Stomach (tissue), 9 donors: ENCODE measurements around the gene S100A3. TPM values are rescaled to one million over a fixed set of nuclear protein-coding genes. Genes with fewer than 3 reads are reported as not detected.

Experiments
- DNase-seq, 2 donors: peaks; one replicate each; pipeline versions ENCODE4 v3.0.0 to v3.0.0-alpha.2; 2013 to 2019
- H3K27ac ChIP-seq, 5 donors: fragments of 200-600 bp in 4 of 5; sonication (generic) in 4 of 5; one replicate each; pipeline ENCODE4 v1.5.1; 2013 to 2019; ENCODE audit warnings: mild to moderate bottlenecking in 1 of 5, moderate library complexity in 1 of 5
- H3K27me3 ChIP-seq, 3 donors: fragments of 200-600 bp; sonication (generic); one replicate each; pipeline ENCODE4 v1.5.1; 2017 to 2019; ENCODE audit warnings: mixed run types in 1 of 3
- H3K36me3 ChIP-seq, 4 donors: fragments of 200-600 bp; sonication (generic); 1 replicate in 3 of 4; 2 replicates in 1 of 4; pipeline ENCODE4 v1.5.1; 2016 to 2019
- H3K4me1 ChIP-seq, 4 donors: fragments of 200-600 bp; sonication (generic); one replicate each; pipeline ENCODE4 v1.5.1; 2016 to 2019
- H3K4me3 ChIP-seq, 4 donors: fragments of 200-600 bp; sonication (generic) in 3 of 4; one replicate each; pipeline ENCODE4 v1.5.1; 2016 to 2019; ENCODE audit warnings: mild to moderate bottlenecking in 1 of 4
- H3K9me3 ChIP-seq, 4 donors: fragments of 200-600 bp; sonication (generic); one replicate each; pipeline ENCODE4 v1.5.1; 2016 to 2019
- EP300 ChIP-seq: sonication (generic); formaldehyde crosslinking; IDR thresholded peaks from one replicate; pipeline ENCODE4 v1.6.1; 2017; ENCODE audit warnings: antibody characterized with exemption
- POLR2A ChIP-seq, 4 donors: fragments of 450-650 bp; IDR thresholded peaks; one replicate each; pipeline ENCODE4 v1.6.1; 2016; ENCODE audit warnings: antibody characterized with exemption in 4 of 4, control low read depth in 2 of 4, mild to moderate bottlenecking in 1 of 4, moderate library complexity in 1 of 4
- POLR2AphosphoS5 ChIP-seq, 3 donors: sonication (generic); formaldehyde crosslinking; IDR thresholded peaks; one replicate each; pipeline ENCODE4 v1.6.1; 2016; ENCODE audit warnings: antibody characterized with exemption in 3 of 3
- WGBS, 5 donors: extraction: QIAGEN DNeasy Blood & Tissue Kit in 3 of 5; methylation state at CpG; one replicate each; pipeline versions ENCODE4 v1.1.5 to v1.1.7; 2013 to 2018; 5-methylcytosine and 5-hydroxymethylcytosine counted together
- intact Hi-C: fragments of 100-400 bp; cut with DNase I; formaldehyde crosslinking; loops from one replicate; pipeline ENCODE4 v1.15.1; 2023; ENCODE audit warnings: low total_unique reads
- polyA plus RNA-seq, 3 donors: library from polyadenylated mRNA; stranded (reverse); fragments of 200-250 nt; gene quantifications; one replicate each; pipeline ENCODE4 v1.2.3, GENCODE V29; 2013
- total RNA-seq, 5 donors: library from RNA; depleted of rRNA; stranded (reverse); fragments of >200 nt; gene quantifications; one replicate each; pipeline versions ENCODE4 v1.1.0 to v1.2.3, GENCODE V29; 2014 to 2016
- TF ChIP-seq, protein P1 (sequence below), 7 experiments: fragments of 450-650 bp in 4 of 7; fragments of 200-600 bp in 3 of 7; sonication (generic) in 3 of 7; IDR thresholded peaks; one replicate each; pipeline ENCODE4 v1.5.1; 2016 to 2019; ENCODE audit warnings: antibody characterized with exemption in 7 of 7, control low read depth in 2 of 7, mild to moderate bottlenecking in 1 of 7
- donor health status: healthy with polysubstance abuse.
- donor health status: Bipolar disorder and iron deficiency.
- donor health status: healthy.

Gene S100A3
- total and polyA plus RNA-seq, 8 donors, result 2.6 to 15.0 (median 5.4) TPM; not detected in 5

GRCh38 chr1:153560771-153561465, 11.9 kb upstream of the S100A3 start:
- no peak for DNase-seq
- intact Hi-C loops, result loop anchor here (5.0 kb wide), 1 partner anchor 44 kb away; no protein-coding TSS in a partner anchor
- H3K27me3 ChIP-seq, result no peaks in the 10 kb centered on the region
- no peak overlapping the region for H3K27ac ChIP-seq
- no peak for TF ChIP-seq POLR2AphosphoS5 (IDR thresholded peaks at IDR 0.05)
- TF ChIP-seq EP300, result no peak
- no peak for TF ChIP-seq POLR2A (IDR thresholded peaks at IDR 0.05)
- TF ChIP-seq, protein P1, sequence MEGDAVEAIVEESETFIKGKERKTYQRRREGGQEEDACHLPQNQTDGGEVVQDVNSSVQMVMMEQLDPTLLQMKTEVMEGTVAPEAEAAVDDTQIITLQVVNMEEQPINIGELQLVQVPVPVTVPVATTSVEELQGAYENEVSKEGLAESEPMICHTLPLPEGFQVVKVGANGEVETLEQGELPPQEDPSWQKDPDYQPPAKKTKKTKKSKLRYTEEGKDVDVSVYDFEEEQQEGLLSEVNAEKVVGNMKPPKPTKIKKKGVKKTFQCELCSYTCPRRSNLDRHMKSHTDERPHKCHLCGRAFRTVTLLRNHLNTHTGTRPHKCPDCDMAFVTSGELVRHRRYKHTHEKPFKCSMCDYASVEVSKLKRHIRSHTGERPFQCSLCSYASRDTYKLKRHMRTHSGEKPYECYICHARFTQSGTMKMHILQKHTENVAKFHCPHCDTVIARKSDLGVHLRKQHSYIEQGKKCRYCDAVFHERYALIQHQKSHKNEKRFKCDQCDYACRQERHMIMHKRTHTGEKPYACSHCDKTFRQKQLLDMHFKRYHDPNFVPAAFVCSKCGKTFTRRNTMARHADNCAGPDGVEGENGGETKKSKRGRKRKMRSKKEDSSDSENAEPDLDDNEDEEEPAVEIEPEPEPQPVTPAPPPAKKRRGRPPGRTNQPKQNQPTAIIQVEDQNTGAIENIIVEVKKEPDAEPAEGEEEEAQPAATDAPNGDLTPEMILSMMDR (IDR thresholded peaks at IDR 0.05), result no peak
- peaks cover 7 to 8% (median 7%) of the 10 kb centered on the region in 4 donors for H3K4me1 ChIP-seq
- H3K9me3 ChIP-seq, result no peaks in the 10 kb centered on the region
- WGBS, 5 donors, result 84 to 90% (median 86%) methylated on average over 10 of the region's 10 CpGs
- no peak overlapping the region for H3K4me3 ChIP-seq
- H3K36me3 ChIP-seq, result no peaks in the 10 kb centered on the region

- 70 to 100% (median 95%) methylated on average over 2 of the region's 2 CpGs for WGBS, 5 donors
- no peak for DNase-seq
- H3K27ac ChIP-seq, result no peak overlapping the region
- H3K36me3 ChIP-seq, result no peaks in the 10 kb centered on the region
- H3K9me3 ChIP-seq, result no peaks in the 10 kb centered on the region
- peaks cover under 1% of the 10 kb centered on the region in 4 donors for H3K4me1 ChIP-seq
- no peaks in the 10 kb centered on the region for H3K27me3 ChIP-seq
- TF ChIP-seq POLR2AphosphoS5 (IDR thresholded peaks at IDR 0.05) (no peak), POLR2A (IDR thresholded peaks at IDR 0.05) (no peak), EP300 (no peak)
- TF ChIP-seq, protein P1 (IDR thresholded peaks at IDR 0.05), result no peak
- intact Hi-C loops, result loop anchor here (5.0 kb wide), 1 partner anchor 43 kb away; no protein-coding TSS in a partner anchor
- no peak overlapping the region for H3K4me3 ChIP-seq
Measured at GRCh38 chr1:153560241-153560640, 11.2 kb upstream of the S100A3 start.

DNA sequence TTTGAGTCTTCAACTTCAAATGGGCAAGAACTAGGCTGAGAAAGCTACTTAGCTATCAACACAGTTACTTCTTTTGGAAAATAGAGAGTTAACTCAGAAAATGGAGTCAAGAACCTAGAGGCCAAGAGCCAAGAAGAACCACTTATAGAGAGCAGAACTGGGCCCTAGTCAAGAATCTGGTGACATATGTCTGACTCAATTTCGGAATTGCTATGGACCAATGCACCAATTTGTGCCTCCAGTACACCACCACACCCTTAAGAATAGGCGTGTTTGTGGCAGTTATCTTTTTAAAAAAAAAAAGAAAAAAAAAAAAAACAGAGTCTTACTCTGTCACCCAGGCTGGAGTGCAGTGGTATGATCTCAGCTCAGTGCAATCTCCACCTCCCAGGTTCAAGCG, 8.8 kb upstream of the S100A3 start:
- TF ChIP-seq EP300 (no peak), POLR2A (IDR thresholded peaks at IDR 0.05) (no peak), POLR2AphosphoS5 (IDR thresholded peaks at IDR 0.05) (no peak)
- TF ChIP-seq, protein P1 (IDR thresholded peaks at IDR 0.05), result no peak
- intact Hi-C loops, result no loop called here
- WGBS, 5 donors, result 93 to 96% (median 94%) methylated on average over 3 of the region's 3 CpGs

GRCh38 chr1:153556348-153556747, 7.3 kb upstream of the S100A3 start:
- no peak for DNase-seq
- Histone ChIP-seq H3K27ac (no peak overlapping the region), H3K9me3 (no peaks in the 10 kb centered on the region), H3K4me3 (no peak overlapping the region), H3K27me3 (no peaks in the 10 kb centered on the region), H3K4me1 (peaks cover 0 to 19% (median 11%) of the 10 kb centered on the region in 4 donors), H3K36me3 (no peaks in the 10 kb centered on the region)
- intact Hi-C loops, result no loop called here
- TF ChIP-seq EP300 (no peak), POLR2AphosphoS5 (IDR thresholded peaks at IDR 0.05) (no peak), POLR2A (IDR thresholded peaks at IDR 0.05) (no peak)
- TF ChIP-seq, protein P1 (IDR thresholded peaks at IDR 0.05), result no peak
- WGBS, 5 donors, result 89 to 100% (median 94%) methylated on average over 1 of the region's 1 CpG

More for the DNA sequence above, 8.8 kb upstream of the S100A3 start:
- no peaks in the 10 kb centered on the region for H3K36me3 ChIP-seq
- H3K4me1 ChIP-seq, result peaks cover 0 to 19% (median 11%) of the 10 kb centered on the region in 4 donors
- H3K4me3 ChIP-seq, result no peak overlapping the region
- H3K27me3 ChIP-seq, result no peaks in the 10 kb centered on the region
- no peaks in the 10 kb centered on the region for H3K9me3 ChIP-seq
- no peak for DNase-seq
- no peak overlapping the region for H3K27ac ChIP-seq
